SK-N-SH treated with all-trans-retinoic acid at 6 μM for 48 hours (cell line): ENCODE data around the gene RNF125.

Source experiments
- ATAC-seq: fragments of 200-7000 bp; cut with Tn5 transposase; 3 replicates; pipeline ENCODE4 v1.9.1; 2020; ENCODE audit warnings: mild to moderate bottlenecking, moderate library complexity
- ARNTL ChIP-seq: fragments of 450-650 bp; formaldehyde crosslinking; IDR thresholded peaks from 2 replicates; pipeline ENCODE4 v1.5.0; 2020; ENCODE audit warnings: low read depth, mild to moderate bottlenecking, moderate library complexity, borderline replicate concordance
- BACH2 ChIP-seq: fragments of 250-450 bp; sonication (Bioruptor Pico); IDR thresholded peaks from 2 replicates; pipeline ENCODE4 v1.9.0; 2021; ENCODE audit warnings: mild to moderate bottlenecking, borderline replicate concordance
- ESRRG ChIP-seq: fragments of 250-450 bp; sonication (Bioruptor Pico); IDR thresholded peaks from 2 replicates; pipeline ENCODE4 v1.6.1; 2021; ENCODE audit warnings: mild to moderate bottlenecking
- GLIS3 ChIP-seq: fragments of 250-450 bp; sonication (Bioruptor Pico); IDR thresholded peaks from 2 replicates; pipeline ENCODE4 v1.5.0; 2020; ENCODE audit warnings: mild to moderate bottlenecking, moderate library complexity
- ISL1 ChIP-seq: fragments of 250-450 bp; sonication (Bioruptor Pico); IDR thresholded peaks from 2 replicates; pipeline ENCODE4 v2.1.2; 2022; ENCODE audit warnings: mild to moderate bottlenecking, moderate library complexity
- PPARA ChIP-seq: fragments of 250-450 bp; sonication (Bioruptor Pico); IDR thresholded peaks from 2 replicates; pipeline ENCODE4 v1.5.0; 2020; ENCODE audit warnings: mild to moderate bottlenecking, borderline replicate concordance
- RARB ChIP-seq: fragments of 250-450 bp; sonication (Bioruptor Pico); IDR thresholded peaks from 2 replicates; pipeline ENCODE4 v1.8.0; 2021; ENCODE audit warnings: mild to moderate bottlenecking, moderate library complexity
- SNAI2 ChIP-seq: fragments of 250-450 bp; sonication (Bioruptor Pico); IDR thresholded peaks from 2 replicates; pipeline ENCODE4 v1.5.0; 2020; ENCODE audit warnings: mild to moderate bottlenecking, moderate library complexity
- TCF4 ChIP-seq: fragments of 250-450 bp; sonication (Bioruptor Pico); IDR thresholded peaks from 2 replicates; pipeline ENCODE4 v1.8.0; 2021; ENCODE audit warnings: mild to moderate bottlenecking, moderate library complexity, borderline replicate concordance
- TOX ChIP-seq: fragments of 250-450 bp; sonication (Bioruptor Pico); IDR thresholded peaks from 2 replicates; pipeline ENCODE4 v1.8.0; 2021; ENCODE audit warnings: mild to moderate bottlenecking, moderate library complexity, borderline replicate concordance
- ZC3H10 ChIP-seq: fragments of 250-450 bp; sonication (Bioruptor Pico); IDR thresholded peaks from 2 replicates; pipeline ENCODE4 v1.5.1; 2021; ENCODE audit warnings: mild to moderate bottlenecking, moderate library complexity
- ZFP3 ChIP-seq: fragments of 250-450 bp; sonication (Bioruptor Pico); IDR thresholded peaks from 2 replicates; pipeline ENCODE4 v1.5.0; 2020; ENCODE audit warnings: mild to moderate bottlenecking, moderate library complexity
- ZFP30 ChIP-seq: fragments of 450-650 bp; formaldehyde crosslinking; IDR thresholded peaks from 2 replicates; pipeline ENCODE4 v1.5.0; 2022; ENCODE audit warnings: mild to moderate bottlenecking, moderate library complexity
- ZNF565 ChIP-seq: fragments of 450-650 bp; formaldehyde crosslinking; conservative IDR thresholded peaks from 2 replicates; pipeline ENCODE4 v1.5.0; 2020; ENCODE audit warnings: low read depth, mild to moderate bottlenecking, moderate library complexity
- ZNF8 ChIP-seq: fragments of 450-650 bp; formaldehyde crosslinking; IDR thresholded peaks from 2 replicates; pipeline ENCODE4 v1.5.0; 2020; ENCODE audit warnings: mild to moderate bottlenecking, moderate library complexity
- TF ChIP-seq, protein P1 (sequence below): fragments of 250-450 bp; sonication (Bioruptor Pico); IDR thresholded peaks from 2 replicates; pipeline ENCODE4 v1.5.1; 2020; ENCODE audit warnings: low read depth, mild to moderate bottlenecking, moderate library complexity
- TF ChIP-seq, protein P2 (sequence below): fragments of 250-450 bp; sonication (Bioruptor Pico); IDR thresholded peaks from 2 replicates; pipeline ENCODE4 v1.8.0; 2021; ENCODE audit warnings: low read depth, mild to moderate bottlenecking, moderate library complexity, borderline replicate concordance
- TF ChIP-seq, protein P3 (sequence below): fragments of 250-450 bp; sonication (Bioruptor Pico); IDR thresholded peaks from 2 replicates; pipeline ENCODE4 v1.5.0; 2020; ENCODE audit warnings: mild to moderate bottlenecking, moderate library complexity
- TF ChIP-seq, protein P4 (sequence below): fragments of 250-450 bp; sonication (Bioruptor Pico); IDR thresholded peaks from 2 replicates; pipeline ENCODE4 v1.5.1; 2021; ENCODE audit warnings: mild to moderate bottlenecking, moderate library complexity

Gene RNF125

DNA sequence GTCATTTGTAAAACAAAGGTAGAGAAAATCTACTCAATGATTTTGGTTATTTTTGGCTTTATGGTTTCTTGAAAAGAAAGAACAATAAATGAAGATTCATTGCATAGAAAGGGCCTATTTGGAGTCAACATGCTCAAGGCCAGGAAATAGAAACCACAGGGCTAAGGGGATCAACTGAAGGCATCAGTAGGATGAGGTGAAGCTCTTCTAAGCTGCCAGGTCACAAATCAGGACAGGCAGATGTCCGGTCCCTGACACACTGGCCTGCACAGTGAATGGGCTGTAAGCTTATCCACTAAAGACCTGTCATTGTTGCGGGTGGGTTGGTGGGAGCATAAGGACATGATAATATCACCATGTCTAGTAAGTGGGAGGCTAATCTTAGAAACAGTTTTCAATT is 41.4 kb downstream of the RNF125 start (continued):
- no peak for TF ChIP-seq ZFP30 (CRISPR knock-in tag)
- no peak for TF ChIP-seq ISL1 (CRISPR knock-in tag)
- no peak for TF ChIP-seq ZC3H10 (CRISPR knock-in tag)

DNA sequence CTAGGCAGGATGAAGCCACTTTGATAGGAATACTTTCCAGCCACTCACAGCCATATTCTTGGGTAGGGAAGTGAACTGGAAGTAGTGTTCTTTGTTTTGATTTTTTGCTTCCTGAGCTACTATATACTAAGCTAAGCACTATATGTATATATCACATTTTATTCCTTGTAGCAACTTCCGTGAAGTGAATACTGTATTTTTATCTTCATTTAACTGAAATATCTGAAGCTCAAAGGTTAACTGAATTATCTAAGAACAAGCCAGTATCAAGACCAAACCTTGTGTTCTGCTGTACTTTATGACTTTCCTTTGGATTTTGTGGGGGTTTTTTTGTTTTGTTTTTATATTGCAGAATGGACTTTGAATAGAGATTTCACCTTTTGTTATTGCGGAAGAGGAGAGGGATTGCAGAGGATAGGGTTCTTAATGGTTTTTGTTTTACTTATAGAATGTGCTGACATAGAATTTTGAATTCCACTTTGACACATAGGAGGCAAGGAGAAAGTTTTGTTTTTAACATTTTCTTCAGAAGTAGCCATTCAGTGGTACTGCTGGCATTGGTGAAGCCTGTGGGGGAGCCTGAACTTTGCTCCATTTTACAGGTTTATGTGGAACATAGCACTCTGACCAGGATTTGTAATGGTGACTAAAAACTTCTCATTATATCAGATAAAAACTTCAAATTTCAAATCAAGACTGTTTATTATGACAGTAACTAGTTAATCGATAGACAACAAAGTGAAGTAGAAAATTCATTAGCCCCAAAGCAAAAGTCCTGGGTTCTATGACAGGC is 48.9 kb downstream of the RNF125 start:
- no peak for ATAC-seq
- TF ChIP-seq RARB (CRISPR knock-in tag), result no peak
- no peak for TF ChIP-seq ZC3H10 (CRISPR knock-in tag)
- TF ChIP-seq ZFP3 (CRISPR knock-in tag), result no peak
- TF ChIP-seq BACH2, result no peak
- TF ChIP-seq GLIS3, result no peak
- TF ChIP-seq, protein P1, sequence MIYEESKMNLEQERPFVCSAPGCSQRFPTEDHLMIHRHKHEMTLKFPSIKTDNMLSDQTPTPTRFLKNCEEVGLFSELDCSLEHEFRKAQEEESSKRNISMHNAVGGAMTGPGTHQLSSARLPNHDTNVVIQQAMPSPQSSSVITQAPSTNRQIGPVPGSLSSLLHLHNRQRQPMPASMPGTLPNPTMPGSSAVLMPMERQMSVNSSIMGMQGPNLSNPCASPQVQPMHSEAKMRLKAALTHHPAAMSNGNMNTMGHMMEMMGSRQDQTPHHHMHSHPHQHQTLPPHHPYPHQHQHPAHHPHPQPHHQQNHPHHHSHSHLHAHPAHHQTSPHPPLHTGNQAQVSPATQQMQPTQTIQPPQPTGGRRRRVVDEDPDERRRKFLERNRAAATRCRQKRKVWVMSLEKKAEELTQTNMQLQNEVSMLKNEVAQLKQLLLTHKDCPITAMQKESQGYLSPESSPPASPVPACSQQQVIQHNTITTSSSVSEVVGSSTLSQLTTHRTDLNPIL (CRISPR knock-in tag), result no peak
- no peak for TF ChIP-seq TCF4 (CRISPR knock-in tag)

DNA sequence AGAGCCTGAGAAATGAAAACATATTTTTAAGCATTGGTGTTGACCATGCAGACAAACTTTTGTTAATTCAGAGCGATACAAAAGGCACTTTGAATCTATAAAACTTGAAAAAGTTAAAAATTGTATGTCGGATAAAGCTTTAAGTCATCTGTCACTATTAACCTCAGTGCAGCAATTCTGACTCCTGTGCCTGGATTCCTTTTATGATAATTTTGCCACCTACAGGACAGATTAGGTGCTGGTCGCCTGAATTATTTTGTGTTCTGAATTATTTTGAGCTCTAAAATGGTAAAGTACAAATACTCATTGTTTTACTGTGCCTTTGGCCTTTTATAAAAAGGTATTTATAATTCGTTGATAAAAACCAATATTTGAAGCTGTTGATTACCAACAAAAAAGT is 53.7 kb downstream of the RNF125 start:
- TF ChIP-seq RARB (CRISPR knock-in tag) (no peak), PPARA (no peak), ISL1 (CRISPR knock-in tag) (no peak), ZFP30 (CRISPR knock-in tag) (no peak), BACH2 (no peak), GLIS3 (no peak), ZFP3 (CRISPR knock-in tag) (no peak), ZNF8 (CRISPR knock-in tag) (no peak), TCF4 (CRISPR knock-in tag) (no peak), ZC3H10 (CRISPR knock-in tag) (no peak)
- TF ChIP-seq, protein P1 (CRISPR knock-in tag), result no peak
- TF ChIP-seq, all 23 proteins: peak for 0
- no peak for ATAC-seq

DNA sequence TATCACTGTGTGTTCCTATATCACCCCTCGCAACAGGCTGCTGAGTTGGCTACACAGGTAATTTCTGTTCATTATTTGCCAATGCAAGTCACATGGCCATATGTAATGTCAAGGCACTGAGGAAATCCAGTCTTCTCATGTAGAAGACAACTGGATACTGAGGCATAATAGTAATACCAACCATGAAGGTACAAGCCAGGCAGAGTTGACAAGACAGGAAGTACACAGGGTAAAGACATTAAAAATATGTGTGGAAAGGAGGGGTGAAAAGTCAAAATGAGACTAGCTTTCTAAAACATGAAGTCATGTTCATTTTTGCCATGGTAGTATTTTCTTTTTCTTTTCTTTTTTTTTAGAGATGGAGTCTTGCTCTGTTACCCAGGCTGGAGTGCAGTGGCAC is 55.6 kb downstream of the RNF125 start:
- TF ChIP-seq, protein P2, sequence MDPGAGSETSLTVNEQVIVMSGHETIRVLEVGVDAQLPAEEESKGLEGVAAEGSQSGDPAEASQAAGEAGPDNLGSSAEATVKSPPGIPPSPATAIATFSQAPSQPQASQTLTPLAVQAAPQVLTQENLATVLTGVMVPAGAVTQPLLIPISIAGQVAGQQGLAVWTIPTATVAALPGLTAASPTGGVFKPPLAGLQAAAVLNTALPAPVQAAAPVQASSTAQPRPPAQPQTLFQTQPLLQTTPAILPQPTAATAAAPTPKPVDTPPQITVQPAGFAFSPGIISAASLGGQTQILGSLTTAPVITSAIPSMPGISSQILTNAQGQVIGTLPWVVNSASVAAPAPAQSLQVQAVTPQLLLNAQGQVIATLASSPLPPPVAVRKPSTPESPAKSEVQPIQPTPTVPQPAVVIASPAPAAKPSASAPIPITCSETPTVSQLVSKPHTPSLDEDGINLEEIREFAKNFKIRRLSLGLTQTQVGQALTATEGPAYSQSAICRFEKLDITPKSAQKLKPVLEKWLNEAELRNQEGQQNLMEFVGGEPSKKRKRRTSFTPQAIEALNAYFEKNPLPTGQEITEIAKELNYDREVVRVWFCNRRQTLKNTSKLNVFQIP (CRISPR knock-in tag), result no peak
- no peak for TF ChIP-seq ZNF565 (CRISPR knock-in tag)
- TF ChIP-seq ZFP3 (CRISPR knock-in tag), result no peak
- TF ChIP-seq RARB (CRISPR knock-in tag), result no peak
- ATAC-seq, result no peak

DNA sequence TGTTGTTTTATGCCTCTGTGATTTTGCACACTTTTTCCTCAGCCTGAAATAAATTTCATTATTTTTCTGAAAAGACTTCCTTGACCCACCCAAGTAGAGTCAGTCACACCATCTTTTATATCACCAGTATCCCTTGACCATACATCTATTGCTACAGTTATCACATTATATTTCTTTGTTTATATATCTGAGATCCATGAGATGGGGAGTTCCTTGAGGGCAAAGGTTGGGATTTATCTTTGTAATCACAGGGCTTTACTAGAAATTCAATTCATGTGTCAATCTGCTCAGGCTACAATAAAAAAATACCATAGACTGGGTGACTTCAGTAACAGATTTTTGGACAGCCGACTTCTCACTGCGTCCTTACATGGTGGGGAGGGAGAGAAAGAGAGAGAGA is 60.2 kb downstream of the RNF125 start:
- TF ChIP-seq SNAI2 (CRISPR knock-in tag) (no peak), GLIS3 (no peak), TCF4 (CRISPR knock-in tag) (no peak), ZFP30 (CRISPR knock-in tag) (no peak), ZNF8 (CRISPR knock-in tag) (no peak), ARNTL (CRISPR knock-in tag) (no peak), PPARA (no peak), ZC3H10 (CRISPR knock-in tag) (no peak), ZNF565 (CRISPR knock-in tag) (no peak), ESRRG (CRISPR knock-in tag) (no peak), BACH2 (no peak), TOX (CRISPR knock-in tag) (no peak)
- TF ChIP-seq, protein P1 (CRISPR knock-in tag), result no peak
- TF ChIP-seq, protein P3, sequence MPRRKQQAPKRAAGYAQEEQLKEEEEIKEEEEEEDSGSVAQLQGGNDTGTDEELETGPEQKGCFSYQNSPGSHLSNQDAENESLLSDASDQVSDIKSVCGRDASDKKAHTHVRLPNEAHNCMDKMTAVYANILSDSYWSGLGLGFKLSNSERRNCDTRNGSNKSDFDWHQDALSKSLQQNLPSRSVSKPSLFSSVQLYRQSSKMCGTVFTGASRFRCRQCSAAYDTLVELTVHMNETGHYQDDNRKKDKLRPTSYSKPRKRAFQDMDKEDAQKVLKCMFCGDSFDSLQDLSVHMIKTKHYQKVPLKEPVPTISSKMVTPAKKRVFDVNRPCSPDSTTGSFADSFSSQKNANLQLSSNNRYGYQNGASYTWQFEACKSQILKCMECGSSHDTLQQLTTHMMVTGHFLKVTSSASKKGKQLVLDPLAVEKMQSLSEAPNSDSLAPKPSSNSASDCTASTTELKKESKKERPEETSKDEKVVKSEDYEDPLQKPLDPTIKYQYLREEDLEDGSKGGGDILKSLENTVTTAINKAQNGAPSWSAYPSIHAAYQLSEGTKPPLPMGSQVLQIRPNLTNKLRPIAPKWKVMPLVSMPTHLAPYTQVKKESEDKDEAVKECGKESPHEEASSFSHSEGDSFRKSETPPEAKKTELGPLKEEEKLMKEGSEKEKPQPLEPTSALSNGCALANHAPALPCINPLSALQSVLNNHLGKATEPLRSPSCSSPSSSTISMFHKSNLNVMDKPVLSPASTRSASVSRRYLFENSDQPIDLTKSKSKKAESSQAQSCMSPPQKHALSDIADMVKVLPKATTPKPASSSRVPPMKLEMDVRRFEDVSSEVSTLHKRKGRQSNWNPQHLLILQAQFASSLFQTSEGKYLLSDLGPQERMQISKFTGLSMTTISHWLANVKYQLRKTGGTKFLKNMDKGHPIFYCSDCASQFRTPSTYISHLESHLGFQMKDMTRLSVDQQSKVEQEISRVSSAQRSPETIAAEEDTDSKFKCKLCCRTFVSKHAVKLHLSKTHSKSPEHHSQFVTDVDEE (CRISPR knock-in tag), result no peak
- TF ChIP-seq, protein P4, sequence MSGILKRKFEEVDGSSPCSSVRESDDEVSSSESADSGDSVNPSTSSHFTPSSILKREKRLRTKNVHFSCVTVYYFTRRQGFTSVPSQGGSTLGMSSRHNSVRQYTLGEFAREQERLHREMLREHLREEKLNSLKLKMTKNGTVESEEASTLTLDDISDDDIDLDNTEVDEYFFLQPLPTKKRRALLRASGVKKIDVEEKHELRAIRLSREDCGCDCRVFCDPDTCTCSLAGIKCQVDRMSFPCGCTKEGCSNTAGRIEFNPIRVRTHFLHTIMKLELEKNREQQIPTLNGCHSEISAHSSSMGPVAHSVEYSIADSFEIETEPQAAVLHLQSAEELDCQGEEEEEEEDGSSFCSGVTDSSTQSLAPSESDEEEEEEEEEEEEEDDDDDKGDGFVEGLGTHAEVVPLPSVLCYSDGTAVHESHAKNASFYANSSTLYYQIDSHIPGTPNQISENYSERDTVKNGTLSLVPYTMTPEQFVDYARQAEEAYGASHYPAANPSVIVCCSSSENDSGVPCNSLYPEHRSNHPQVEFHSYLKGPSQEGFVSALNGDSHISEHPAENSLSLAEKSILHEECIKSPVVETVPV (CRISPR knock-in tag), result no peak
- ATAC-seq, result no peak
